Panc1 (cell line): ENCODE measurements around the gene OR13A1. TPM values are rescaled to one million over a fixed set of nuclear protein-coding genes. Genes with fewer than 3 reads are reported as not detected.

Experiments
- ATAC-seq: fragments of 200-7000 bp; cut with Tn5 transposase; 2 replicates; pipeline ENCODE4 v1.9.1; 2020; ENCODE audit warnings: mild to moderate bottlenecking, moderate library complexity
- BruUV-seq: library from RNA; stranded (reverse); fragments of 400-500 nt; replicated peaks from 2 replicates; lab custom pipeline; 2021; lab: Mats Ljungman, UMichigan
- CTCF ChIA-PET: fragments of 300-600 bp; sonication (Branson Sonifier 250); formaldehyde crosslinking; loops from one replicate; lab custom pipeline; 2022; ENCODE audit warnings: antibody characterized with exemption; lab: Charles Lee
- POLR2A ChIA-PET: fragments of 300-600 bp; sonication (Branson Sonifier 250); formaldehyde crosslinking; loops from one replicate; lab custom pipeline; 2022; ENCODE audit warnings: antibody characterized with exemption; lab: Charles Lee
- DNase-seq: peaks from one replicate; pipeline ENCODE4 v3.0.0-alpha.2; 2010; ENCODE audit warnings: low read depth, low spot score
- H3K27ac ChIP-seq: 2 replicates; pipeline ENCODE4 v1.5.1; 2011; ENCODE audit warnings: mild to moderate bottlenecking, low read length, inconsistent platforms
- H3K27me3 ChIP-seq: fragments of 200-500 bp; sonication (Bioruptor generic); 2 replicates; pipeline ENCODE4 v1.6.0; 2014; ENCODE audit warnings: low read length, inconsistent platforms; ENCODE audit not compliant: control insufficient read depth, insufficient read depth
- H3K36me3 ChIP-seq: fragments of 200-500 bp; sonication (Bioruptor generic); 2 replicates; pipeline ENCODE4 v1.5.1; 2014; ENCODE audit warnings: inconsistent platforms, mild to moderate bottlenecking, low read length, moderate library complexity; ENCODE audit not compliant: control insufficient read depth, insufficient read depth
- H3K4me1 ChIP-seq: 2 replicates; pipeline ENCODE4 v1.5.1; 2011; ENCODE audit warnings: inconsistent platforms, mild to moderate bottlenecking, low read length, moderate library complexity; ENCODE audit not compliant: control insufficient read depth, insufficient read depth
- H3K4me3 ChIP-seq, 2 experiments: 2 replicates each; pipeline ENCODE4 v1.5.1; 2011 to 2012; ENCODE audit warnings: low read depth in 2 of 2, low read length in 2 of 2, mild to moderate bottlenecking in 2 of 2, inconsistent platforms in 1 of 2, moderate library complexity in 1 of 2
- H3K9me3 ChIP-seq: fragments of 200-500 bp; sonication (Bioruptor generic); 2 replicates; pipeline ENCODE4 v1.5.1; 2014; ENCODE audit warnings: low read depth, mild to moderate bottlenecking, inconsistent platforms, low read length, moderate library complexity; ENCODE audit not compliant: control insufficient read depth, insufficient read depth
- POLR2AphosphoS5 ChIP-seq: IDR thresholded peaks from 2 replicates; pipeline ENCODE4 v1.6.1; 2012; ENCODE audit warnings: mild to moderate bottlenecking, low read depth, low read length, moderate library complexity
- SIN3A ChIP-seq: IDR thresholded peaks from 2 replicates; pipeline ENCODE4 v1.6.1; 2012; ENCODE audit warnings: low read depth, mild to moderate bottlenecking, low read length, moderate library complexity, borderline replicate concordance; ENCODE audit not compliant: insufficient read depth
- TCF7L2 ChIP-seq: IDR thresholded peaks from 2 replicates; pipeline ENCODE4 v1.6.1; 2011; ENCODE audit warnings: mild to moderate bottlenecking, low read depth, low read length, inconsistent platforms
- in situ Hi-C: cut with HindIII; loops from 2 replicates; pipeline ENCODE4 v1.10.0; 2016; ENCODE audit warnings: low sequenced_read_pairs, low pct_unique_long_range_greater_than_20kb
- intact Hi-C: fragments of 100-400 bp; cut with micrococcal nuclease; formaldehyde crosslinking; loops from one replicate; pipeline ENCODE4 v1.10.0; 2022; ENCODE audit not compliant: unreplicated experiment
- total RNA-seq: library from RNA; stranded (reverse); gene quantifications from one replicate; pipeline ENCODE4 v1.2.1, GENCODE V29; 2021; ENCODE audit not compliant: unreplicated experiment
- TF ChIP-seq, protein P1 (sequence below), 2 experiments: IDR thresholded peaks; 2 replicates each; pipeline ENCODE4 v1.6.1; 2011 to 2012; ENCODE audit warnings: low read depth in 2 of 2, control low read depth in 1 of 2, low read length in 1 of 2, mild to moderate bottlenecking in 1 of 2, moderate library complexity in 1 of 2; ENCODE audit not compliant: insufficient read depth in 1 of 2
- TF ChIP-seq, protein P2 (sequence below): fragments of 450-650 bp; IDR thresholded peaks from 2 replicates; pipeline ENCODE4 v1.5.1; 2017; ENCODE audit warnings: mild to moderate bottlenecking

OR13A1 gene
- total RNA-seq, 1 experiment from 2014 or later: not detected

DNA sequence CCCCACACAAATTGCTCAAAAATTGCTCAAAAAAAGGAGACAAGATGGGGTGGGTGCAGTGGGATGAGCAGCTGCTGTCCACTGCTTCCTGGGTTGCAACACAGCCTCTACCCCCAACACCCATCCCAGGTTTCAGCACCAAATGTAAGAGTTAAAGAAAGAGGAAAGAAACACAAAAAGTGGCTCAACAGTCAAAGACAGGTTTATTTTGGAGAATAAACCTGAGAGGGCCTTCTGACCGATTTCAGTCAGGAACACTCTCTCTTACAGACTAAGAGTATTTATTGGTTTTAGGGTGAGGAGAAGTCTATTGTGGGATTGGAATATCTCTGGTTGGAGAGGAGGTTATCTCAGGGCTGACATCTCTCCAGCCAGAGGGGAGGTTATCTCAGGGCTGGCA, 28.4 kb downstream of the OR13A1 start:
- DNase-seq (no peak), ATAC-seq (no peak)
- ChIA-PET CTCF (no interaction called here), POLR2A (no interaction called here)
- in situ Hi-C loops: no loop called here
- Histone ChIP-seq H3K4me3 (no peak overlapping the region), H3K36me3 (no peaks in the 10 kb centered on the region), H3K27me3 (peaks cover 7% of the 10 kb centered on the region), H3K9me3 (no peaks in the 10 kb centered on the region), H3K4me1 (no peaks in the 10 kb centered on the region), H3K27ac (no peak overlapping the region)
- TF ChIP-seq, protein P1, sequence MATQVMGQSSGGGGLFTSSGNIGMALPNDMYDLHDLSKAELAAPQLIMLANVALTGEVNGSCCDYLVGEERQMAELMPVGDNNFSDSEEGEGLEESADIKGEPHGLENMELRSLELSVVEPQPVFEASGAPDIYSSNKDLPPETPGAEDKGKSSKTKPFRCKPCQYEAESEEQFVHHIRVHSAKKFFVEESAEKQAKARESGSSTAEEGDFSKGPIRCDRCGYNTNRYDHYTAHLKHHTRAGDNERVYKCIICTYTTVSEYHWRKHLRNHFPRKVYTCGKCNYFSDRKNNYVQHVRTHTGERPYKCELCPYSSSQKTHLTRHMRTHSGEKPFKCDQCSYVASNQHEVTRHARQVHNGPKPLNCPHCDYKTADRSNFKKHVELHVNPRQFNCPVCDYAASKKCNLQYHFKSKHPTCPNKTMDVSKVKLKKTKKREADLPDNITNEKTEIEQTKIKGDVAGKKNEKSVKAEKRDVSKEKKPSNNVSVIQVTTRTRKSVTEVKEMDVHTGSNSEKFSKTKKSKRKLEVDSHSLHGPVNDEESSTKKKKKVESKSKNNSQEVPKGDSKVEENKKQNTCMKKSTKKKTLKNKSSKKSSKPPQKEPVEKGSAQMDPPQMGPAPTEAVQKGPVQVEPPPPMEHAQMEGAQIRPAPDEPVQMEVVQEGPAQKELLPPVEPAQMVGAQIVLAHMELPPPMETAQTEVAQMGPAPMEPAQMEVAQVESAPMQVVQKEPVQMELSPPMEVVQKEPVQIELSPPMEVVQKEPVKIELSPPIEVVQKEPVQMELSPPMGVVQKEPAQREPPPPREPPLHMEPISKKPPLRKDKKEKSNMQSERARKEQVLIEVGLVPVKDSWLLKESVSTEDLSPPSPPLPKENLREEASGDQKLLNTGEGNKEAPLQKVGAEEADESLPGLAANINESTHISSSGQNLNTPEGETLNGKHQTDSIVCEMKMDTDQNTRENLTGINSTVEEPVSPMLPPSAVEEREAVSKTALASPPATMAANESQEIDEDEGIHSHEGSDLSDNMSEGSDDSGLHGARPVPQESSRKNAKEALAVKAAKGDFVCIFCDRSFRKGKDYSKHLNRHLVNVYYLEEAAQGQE (IDR thresholded peaks at IDR 0.05; ENCODE audit: insufficient read depth in 1 of 2, low read depth in 2 of 2, low read length in 1 of 2): no peak
- TF ChIP-seq SIN3A (no peak), POLR2AphosphoS5 (no peak), TCF7L2 (no peak)
- TF ChIP-seq, protein P2, sequence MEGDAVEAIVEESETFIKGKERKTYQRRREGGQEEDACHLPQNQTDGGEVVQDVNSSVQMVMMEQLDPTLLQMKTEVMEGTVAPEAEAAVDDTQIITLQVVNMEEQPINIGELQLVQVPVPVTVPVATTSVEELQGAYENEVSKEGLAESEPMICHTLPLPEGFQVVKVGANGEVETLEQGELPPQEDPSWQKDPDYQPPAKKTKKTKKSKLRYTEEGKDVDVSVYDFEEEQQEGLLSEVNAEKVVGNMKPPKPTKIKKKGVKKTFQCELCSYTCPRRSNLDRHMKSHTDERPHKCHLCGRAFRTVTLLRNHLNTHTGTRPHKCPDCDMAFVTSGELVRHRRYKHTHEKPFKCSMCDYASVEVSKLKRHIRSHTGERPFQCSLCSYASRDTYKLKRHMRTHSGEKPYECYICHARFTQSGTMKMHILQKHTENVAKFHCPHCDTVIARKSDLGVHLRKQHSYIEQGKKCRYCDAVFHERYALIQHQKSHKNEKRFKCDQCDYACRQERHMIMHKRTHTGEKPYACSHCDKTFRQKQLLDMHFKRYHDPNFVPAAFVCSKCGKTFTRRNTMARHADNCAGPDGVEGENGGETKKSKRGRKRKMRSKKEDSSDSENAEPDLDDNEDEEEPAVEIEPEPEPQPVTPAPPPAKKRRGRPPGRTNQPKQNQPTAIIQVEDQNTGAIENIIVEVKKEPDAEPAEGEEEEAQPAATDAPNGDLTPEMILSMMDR: no peak
- no TSS peak for BruUV-seq
- intact Hi-C loops: no loop called here

DNA sequence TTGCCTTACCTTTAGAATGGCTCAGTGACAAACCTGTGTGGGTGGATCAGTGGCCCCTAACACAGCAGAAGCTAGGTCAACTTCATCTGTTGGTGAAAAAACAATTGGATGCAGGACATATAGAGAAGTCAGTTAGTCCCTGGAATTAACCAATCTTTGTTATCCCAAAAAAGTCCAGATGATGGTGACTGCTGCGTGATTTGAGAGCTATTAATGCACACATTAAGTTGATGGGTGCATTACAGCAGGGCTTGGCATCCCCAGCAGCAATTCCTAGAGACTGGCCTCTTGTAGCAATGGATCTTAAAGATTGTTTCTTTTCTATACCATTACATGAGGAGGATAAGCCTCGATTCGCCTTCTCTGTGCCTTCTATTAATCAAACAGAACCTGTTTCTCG, 33.3 kb downstream of the OR13A1 start:
- Histone ChIP-seq H3K27ac (no peak overlapping the region), H3K27me3 (peaks cover 30% of the 10 kb centered on the region), H3K36me3 (no peaks in the 10 kb centered on the region), H3K4me1 (no peaks in the 10 kb centered on the region), H3K4me3 (no peak overlapping the region), H3K9me3 (no peaks in the 10 kb centered on the region)
- in situ Hi-C loops: no loop called here
- ChIA-PET CTCF (interaction anchor here (0.7 kb wide), 1 partner anchor 144 kb away, joined by 3 read pairs; no protein-coding TSS in a partner anchor), POLR2A (interaction anchor here (0.7 kb wide), 1 partner anchor 540 kb away, joined by 3 read pairs; no protein-coding TSS in a partner anchor)
- DNase-seq (no peak), ATAC-seq (peak; percentile 60; the same call in 1 of the 2 replicates)
- intact Hi-C loops: no loop called here
- no TSS peak for BruUV-seq
- TF ChIP-seq POLR2AphosphoS5: no peak
- TF ChIP-seq, protein P2: peak; percentile 31
